Neural cell (in vitro differentiated cells): ENCODE data around the gene BRI3. TPM values are rescaled to one million over a fixed set of nuclear protein-coding genes. Genes with fewer than 3 reads are reported as not detected.

ENCODE experiments used
- H2AFZ ChIP-seq: fragments of 200-600, 300-800 bp; sonication (generic), shearing (Covaris generic); 2 replicates; pipeline ENCODE4 v1.6.0; 2014; ENCODE audit warnings: low read depth, mild to moderate bottlenecking, antibody characterized with exemption, low read length, moderate library complexity
- H3F3A ChIP-seq: fragments of 200-600 bp; shearing (Covaris generic); 2 replicates; pipeline ENCODE4 v1.6.1; 2016; ENCODE audit warnings: mild to moderate bottlenecking, moderate library complexity, mixed read lengths, antibody characterized with exemption, low read length; ENCODE audit not compliant: insufficient read depth, poor library complexity, severe bottlenecking
- H3K27ac ChIP-seq: fragments of 200-600, 300-800 bp; sonication (generic), shearing (Covaris generic); 2 replicates; pipeline ENCODE4 v1.5.1; 2014; ENCODE audit warnings: mild to moderate bottlenecking, low read length, moderate library complexity
- H3K27me3 ChIP-seq: fragments of 300-800, 200-600 bp; sonication (generic), shearing (Covaris generic); 2 replicates; pipeline ENCODE4 v1.6.0; 2014; ENCODE audit warnings: mild to moderate bottlenecking, low read depth, low read length, moderate library complexity; ENCODE audit not compliant: insufficient read depth
- H3K36me3 ChIP-seq: fragments of 300-800, 200-600 bp; sonication (generic), shearing (Covaris generic); 2 replicates; pipeline ENCODE4 v1.5.1; 2014; ENCODE audit warnings: mild to moderate bottlenecking, antibody characterized with exemption, low read length, moderate library complexity; ENCODE audit not compliant: insufficient read depth
- H3K4me2 ChIP-seq: fragments of 300-800, 200-600 bp; sonication (generic), shearing (Covaris generic); 2 replicates; pipeline ENCODE4 v1.6.0; 2014; ENCODE audit warnings: mild to moderate bottlenecking, low read length
- H3K4me3 ChIP-seq: fragments of 300-800, 200-600 bp; sonication (generic), shearing (Covaris generic); 2 replicates; pipeline ENCODE4 v1.5.1; 2014; ENCODE audit warnings: mild to moderate bottlenecking, low read length, moderate library complexity
- H3K79me2 ChIP-seq: fragments of 200-600 bp; shearing (Covaris generic); replicated peaks from 2 replicates; pipeline ENCODE4 v1.6.0; 2014; ENCODE audit warnings: mild to moderate bottlenecking, low read length, moderate library complexity; ENCODE audit not compliant: insufficient read depth
- H3K9ac ChIP-seq: fragments of 300-800, 200-600 bp; sonication (generic), shearing (Covaris generic); 2 replicates; pipeline ENCODE4 v1.6.1; 2016; ENCODE audit warnings: mild to moderate bottlenecking, low read length, mixed read lengths
- H3K9me2 ChIP-seq: fragments of 200-600 bp; shearing (Covaris generic); 2 replicates; pipeline ENCODE4 v1.6.1; 2016; ENCODE audit warnings: mild to moderate bottlenecking, low read length, mixed read lengths; ENCODE audit not compliant: insufficient read depth
- H3K9me3 ChIP-seq: fragments of 200-600, 300-800 bp; sonication (generic), shearing (Covaris generic); 2 replicates; pipeline ENCODE4 v1.6.1; 2016; ENCODE audit warnings: mild to moderate bottlenecking, mixed run types, low read length, moderate library complexity, mixed read lengths
- H4K20me1 ChIP-seq: fragments of 200-600 bp; shearing (Covaris generic); 2 replicates; pipeline ENCODE4 v1.6.1; 2016; ENCODE audit warnings: mild to moderate bottlenecking, mixed run types; ENCODE audit not compliant: insufficient read depth
- CTCF ChIP-seq: fragments of 450-650 bp; IDR thresholded peaks from 2 replicates; pipeline ENCODE4 v1.5.1; 2014; ENCODE audit warnings: antibody characterized with exemption, mild to moderate bottlenecking, moderate library complexity; ENCODE audit not compliant: poor library complexity, severe bottlenecking
- EP300 ChIP-seq: fragments of 450-650 bp; conservative IDR thresholded peaks from 2 replicates; pipeline ENCODE4 v1.6.1; 2014; ENCODE audit warnings: antibody characterized with exemption, mild to moderate bottlenecking, moderate library complexity; ENCODE audit not compliant: poor library complexity, severe bottlenecking
- EZH2 ChIP-seq: fragments of 200-600, 300-800 bp; shearing (Covaris generic), sonication (generic); IDR thresholded peaks from 2 replicates; pipeline ENCODE4 v1.6.1; 2014; ENCODE audit warnings: antibody characterized with exemption, low read length, borderline replicate concordance, mild to moderate bottlenecking; ENCODE audit not compliant: insufficient read depth, poor library complexity, severe bottlenecking
- MXI1 ChIP-seq: fragments of 450-650 bp; conservative IDR thresholded peaks from 2 replicates; pipeline ENCODE4 v1.6.1; 2014; ENCODE audit warnings: antibody characterized with exemption, mild to moderate bottlenecking; ENCODE audit not compliant: poor library complexity, severe bottlenecking
- POLR2AphosphoS5 ChIP-seq: IDR thresholded peaks from 2 replicates; pipeline ENCODE4 v1.6.1; 2012
- RAD21 ChIP-seq: fragments of 450-650 bp; conservative IDR thresholded peaks from 2 replicates; pipeline ENCODE4 v1.6.1; 2014; ENCODE audit warnings: antibody characterized with exemption, mild to moderate bottlenecking, moderate library complexity
- SMC3 ChIP-seq: fragments of 450-650 bp; conservative IDR thresholded peaks from 2 replicates; pipeline ENCODE4 v1.6.1; 2014; ENCODE audit warnings: antibody characterized with exemption, mild to moderate bottlenecking, moderate library complexity; ENCODE audit not compliant: poor library complexity
- TAF1 ChIP-seq: IDR thresholded peaks from 2 replicates; pipeline ENCODE4 v1.6.1; 2012; ENCODE audit warnings: low read depth
- polyA plus RNA-seq: library from polyadenylated mRNA; depleted of rRNA; stranded (reverse); fragments of >200 nt; gene quantifications from 2 replicates; pipeline ENCODE4 v1.2.3, GENCODE V29; 2014
- TF ChIP-seq, protein P1 (sequence below): IDR thresholded peaks from 2 replicates; pipeline ENCODE4 v1.6.1; 2012; ENCODE audit warnings: borderline replicate concordance

The BRI3 gene
- polyA plus RNA-seq, 1 donor from 2014 or later: 55.6 TPM

DNA sequence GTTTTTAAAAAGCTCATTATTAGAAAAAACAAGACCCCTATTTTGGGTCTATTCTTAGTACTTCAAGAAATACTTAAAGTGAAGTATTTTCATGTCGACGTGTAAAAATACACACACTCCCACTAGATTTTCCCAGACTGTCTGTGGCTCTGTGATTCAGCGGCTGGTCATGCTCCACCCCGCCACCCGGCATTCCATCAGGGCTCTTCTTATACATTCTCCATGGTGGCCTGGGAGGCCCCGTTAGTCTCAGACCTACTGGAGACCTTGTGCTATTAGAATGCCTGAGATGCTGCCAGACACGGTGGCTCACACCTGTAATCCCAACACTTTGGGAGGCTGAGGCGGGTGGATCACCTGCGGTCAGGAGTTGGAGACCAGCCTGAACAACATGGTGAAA lies 42.5 kb upstream of the BRI3 start:
- TF ChIP-seq POLR2AphosphoS5 (no peak), RAD21 (no peak), SMC3 (no peak)
- no peaks in the 10 kb centered on the region for H3F3A ChIP-seq
- H3K36me3 ChIP-seq: no peaks in the 10 kb centered on the region
- H3K27me3 ChIP-seq: no peaks in the 10 kb centered on the region
- no peaks in the 10 kb centered on the region for H3K79me2 ChIP-seq
- H3K9ac ChIP-seq: no peak overlapping the region
- no peak overlapping the region for H3K4me2 ChIP-seq
- H3K27ac ChIP-seq: no peak overlapping the region
- H2AFZ ChIP-seq: no peak overlapping the region
- H3K9me3 ChIP-seq: no peaks in the 10 kb centered on the region
- H4K20me1 ChIP-seq: no peaks in the 10 kb centered on the region
- no peak overlapping the region for H3K4me3 ChIP-seq
- no peaks in the 10 kb centered on the region for H3K9me2 ChIP-seq

DNA sequence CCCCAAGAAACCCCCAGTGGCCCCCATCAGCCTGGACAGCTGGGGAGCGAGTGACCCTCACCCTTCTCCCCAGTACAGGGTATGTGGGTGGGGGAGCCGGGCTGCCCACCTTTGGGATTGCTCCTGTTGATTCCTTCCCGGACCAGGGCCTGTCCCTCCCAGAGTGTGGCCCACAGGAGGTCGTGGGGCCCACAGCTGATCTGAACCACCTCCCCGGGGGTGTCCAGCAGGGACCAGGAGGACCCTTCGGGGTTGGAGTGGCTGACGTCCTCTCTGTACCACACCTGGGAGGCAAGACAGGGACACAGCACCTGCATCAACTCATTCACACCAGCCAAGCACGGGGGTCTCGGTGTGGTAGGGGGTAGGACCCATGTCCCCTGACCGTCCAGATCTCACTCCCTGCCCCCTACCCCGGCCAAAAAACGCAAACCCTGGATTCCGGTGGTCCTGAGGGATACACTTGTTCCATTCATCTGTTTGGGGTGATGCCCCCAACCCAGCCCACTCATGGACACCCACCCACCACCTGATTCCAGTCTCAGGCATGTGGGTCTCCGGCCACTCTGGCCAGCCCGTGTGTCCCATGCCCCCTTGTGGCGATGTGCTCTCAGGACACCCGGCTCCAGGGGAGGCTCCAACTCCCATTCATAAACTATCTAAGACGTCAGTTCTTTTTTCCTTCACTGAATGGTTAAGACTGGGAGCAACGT lies 40.4 kb upstream of the BRI3 start:
- Histone ChIP-seq H3K36me3 (no peaks in the 10 kb centered on the region), H3K27ac (no peak overlapping the region), H3F3A (no peaks in the 10 kb centered on the region)

GRCh38 chr7:98241674-98242241 lies 39.7 kb upstream of the BRI3 start:
- Histone ChIP-seq H3F3A (no peaks in the 10 kb centered on the region), H3K9ac (no peak overlapping the region), H3K27ac (no peak overlapping the region), H3K4me3 (no peak overlapping the region), H3K27me3 (no peaks in the 10 kb centered on the region), H3K36me3 (no peaks in the 10 kb centered on the region), H4K20me1 (no peaks in the 10 kb centered on the region), H2AFZ (no peak overlapping the region), H3K9me2 (no peaks in the 10 kb centered on the region), H3K4me2 (no peak overlapping the region), H3K9me3 (no peaks in the 10 kb centered on the region), H3K79me2 (no peaks in the 10 kb centered on the region)
- TF ChIP-seq RAD21: no peak
- no peak for TF ChIP-seq SMC3
- TF ChIP-seq MXI1: no peak
- TF ChIP-seq EP300: no peak
- no peak for TF ChIP-seq POLR2AphosphoS5
- no peak for TF ChIP-seq CTCF
- TF ChIP-seq, protein P1, sequence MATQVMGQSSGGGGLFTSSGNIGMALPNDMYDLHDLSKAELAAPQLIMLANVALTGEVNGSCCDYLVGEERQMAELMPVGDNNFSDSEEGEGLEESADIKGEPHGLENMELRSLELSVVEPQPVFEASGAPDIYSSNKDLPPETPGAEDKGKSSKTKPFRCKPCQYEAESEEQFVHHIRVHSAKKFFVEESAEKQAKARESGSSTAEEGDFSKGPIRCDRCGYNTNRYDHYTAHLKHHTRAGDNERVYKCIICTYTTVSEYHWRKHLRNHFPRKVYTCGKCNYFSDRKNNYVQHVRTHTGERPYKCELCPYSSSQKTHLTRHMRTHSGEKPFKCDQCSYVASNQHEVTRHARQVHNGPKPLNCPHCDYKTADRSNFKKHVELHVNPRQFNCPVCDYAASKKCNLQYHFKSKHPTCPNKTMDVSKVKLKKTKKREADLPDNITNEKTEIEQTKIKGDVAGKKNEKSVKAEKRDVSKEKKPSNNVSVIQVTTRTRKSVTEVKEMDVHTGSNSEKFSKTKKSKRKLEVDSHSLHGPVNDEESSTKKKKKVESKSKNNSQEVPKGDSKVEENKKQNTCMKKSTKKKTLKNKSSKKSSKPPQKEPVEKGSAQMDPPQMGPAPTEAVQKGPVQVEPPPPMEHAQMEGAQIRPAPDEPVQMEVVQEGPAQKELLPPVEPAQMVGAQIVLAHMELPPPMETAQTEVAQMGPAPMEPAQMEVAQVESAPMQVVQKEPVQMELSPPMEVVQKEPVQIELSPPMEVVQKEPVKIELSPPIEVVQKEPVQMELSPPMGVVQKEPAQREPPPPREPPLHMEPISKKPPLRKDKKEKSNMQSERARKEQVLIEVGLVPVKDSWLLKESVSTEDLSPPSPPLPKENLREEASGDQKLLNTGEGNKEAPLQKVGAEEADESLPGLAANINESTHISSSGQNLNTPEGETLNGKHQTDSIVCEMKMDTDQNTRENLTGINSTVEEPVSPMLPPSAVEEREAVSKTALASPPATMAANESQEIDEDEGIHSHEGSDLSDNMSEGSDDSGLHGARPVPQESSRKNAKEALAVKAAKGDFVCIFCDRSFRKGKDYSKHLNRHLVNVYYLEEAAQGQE: no peak

More for the DNA sequence above, 40.4 kb upstream of the BRI3 start:
- Histone ChIP-seq H3K9me2 (no peaks in the 10 kb centered on the region), H2AFZ (no peak overlapping the region), H3K4me2 (no peak overlapping the region), H3K79me2 (no peaks in the 10 kb centered on the region), H3K9me3 (no peaks in the 10 kb centered on the region), H3K4me3 (no peak overlapping the region), H3K27me3 (no peaks in the 10 kb centered on the region), H3K9ac (no peak overlapping the region), H4K20me1 (no peaks in the 10 kb centered on the region)
- TF ChIP-seq POLR2AphosphoS5: no peak
- no peak for TF ChIP-seq MXI1
- no peak for TF ChIP-seq RAD21
- TF ChIP-seq TAF1: no peak
- TF ChIP-seq EZH2: no peak
